ENCODE data around the gene KPTN.
"Not testable (repeated sequence)": the region's sequence is repeated elsewhere in the genome, so short reads cannot be mapped to it uniquely, and the experiment has no call there.

KPTN gene

DNA sequence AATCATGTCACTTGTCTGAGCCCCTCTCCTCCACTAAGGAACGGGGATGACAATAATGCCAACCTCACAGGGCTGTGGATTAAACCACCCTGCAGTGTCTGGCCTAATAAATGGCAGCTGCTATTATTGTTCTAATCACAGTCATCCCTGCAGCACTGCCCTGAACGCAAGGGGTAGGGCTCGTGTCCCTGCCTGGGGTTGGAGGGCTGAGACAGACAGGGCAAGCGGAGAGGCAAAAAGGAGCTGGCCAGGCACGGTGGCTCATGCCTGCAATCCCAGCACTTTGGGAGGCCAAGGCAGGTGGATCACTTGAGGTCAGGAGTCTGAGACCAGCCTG, 10.2 kb upstream of the KPTN start:
- intact Hi-C loops (cut with DNase I): no loop called here
- no peak for DNase-seq

GRCh38 chr19:47493378-47494210, 9.6 kb upstream of the KPTN start:
- intact Hi-C loops (cut with DNase I): no loop called here
- DNase-seq: no peak

DNA sequence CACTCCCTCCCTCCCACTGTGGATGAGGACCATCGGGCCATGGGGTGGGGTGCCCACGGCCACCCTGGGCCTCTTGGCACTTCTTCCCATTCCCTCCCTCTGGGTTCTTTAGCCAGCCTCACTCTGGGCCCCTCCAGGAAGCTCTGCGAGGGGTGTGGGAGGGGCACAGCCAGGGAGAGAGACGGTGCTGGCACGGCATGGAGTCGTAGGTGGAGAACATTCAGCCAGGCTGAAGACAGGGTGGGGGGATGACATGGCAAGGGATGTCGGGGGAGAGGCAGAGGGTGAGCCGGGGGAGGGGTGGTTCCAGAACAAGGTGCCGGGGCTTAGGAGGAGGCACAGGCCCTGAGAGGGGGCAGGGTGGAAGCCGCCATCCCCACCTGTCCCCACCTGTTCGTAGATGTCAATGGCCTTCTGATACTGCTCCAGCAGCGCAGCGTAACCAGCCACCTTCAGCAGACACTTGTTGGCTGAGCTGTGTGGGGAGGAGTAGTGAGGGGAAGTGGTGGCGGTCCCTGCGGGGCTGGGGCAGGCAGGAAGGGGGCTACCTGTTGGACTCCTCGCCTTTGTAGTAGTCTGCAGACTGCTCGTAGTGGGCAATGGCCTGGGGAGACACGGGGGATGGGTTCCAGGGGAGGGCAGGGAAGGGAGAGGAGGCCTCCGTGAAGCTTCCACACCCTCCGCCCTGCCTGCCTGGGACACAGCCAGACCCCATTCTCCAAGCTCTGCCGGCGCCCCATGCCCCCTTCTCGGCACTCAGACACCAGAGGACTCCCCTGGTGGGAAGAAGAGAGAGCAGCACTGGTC, 8.8 kb upstream of the KPTN start:
- peak in 31 of 42 donors; percentile 38 to 90 (median 64) for DNase-seq
- intact Hi-C loops (cut with DNase I): no loop called here

GRCh38 chr19:47492137-47492533, 8.1 kb upstream of the KPTN start:
- DNase-seq: no peak

DNA sequence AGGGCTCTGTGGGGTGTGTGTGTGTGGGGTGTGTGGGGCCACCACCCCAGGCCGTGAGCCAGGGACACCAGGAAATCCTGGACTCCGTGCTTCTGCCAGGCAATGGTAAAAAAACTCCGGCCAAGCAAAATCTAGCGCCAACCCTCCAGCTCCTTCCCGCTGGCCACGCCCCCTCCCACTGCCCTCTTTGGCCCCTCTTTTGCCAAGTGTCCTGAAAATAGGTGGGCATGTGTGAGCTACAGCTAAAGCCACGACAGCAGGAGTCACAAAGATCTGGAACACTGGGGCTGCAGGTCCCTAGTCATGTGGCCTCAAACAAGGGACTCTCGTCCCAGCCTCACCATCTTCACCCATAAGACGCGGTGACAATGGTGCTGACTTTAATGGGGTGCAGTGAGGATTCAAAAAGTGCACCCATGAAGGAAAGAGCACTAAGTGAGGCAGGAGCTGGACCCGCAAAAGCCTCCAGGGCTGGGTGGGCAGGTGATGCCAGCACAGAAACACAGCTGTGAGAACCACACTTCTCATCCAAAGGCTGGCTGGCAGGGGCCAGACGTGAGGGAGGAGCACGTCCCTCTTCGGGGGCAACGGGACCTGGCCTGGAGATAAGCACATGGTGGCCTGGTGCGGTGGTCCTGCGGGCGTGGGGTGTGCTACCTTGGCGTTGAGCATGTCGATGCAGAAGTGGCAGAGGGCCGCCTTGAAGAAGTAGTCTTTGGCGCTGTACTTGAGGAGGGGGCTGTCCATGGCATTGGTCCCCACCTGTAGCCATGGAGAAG, 7.5 kb upstream of the KPTN start:
- intact Hi-C loops (cut with DNase I): no loop called here
- no peak for DNase-seq

More at GRCh38 chr19:47492137-47492533, 8.1 kb upstream of the KPTN start:
- intact Hi-C loops (cut with DNase I): no loop called here

GRCh38 chr19:47490847-47491246, 6.8 kb upstream of the KPTN start:
- intact Hi-C loops (cut with DNase I): no loop called here
- DNase-seq: peak in 7 of 42 donors; percentile 26 to 61 (median 46)

- DNase-seq: no peak
- intact Hi-C loops (cut with DNase I): no loop called here
Measured at GRCh38 chr19:47490031-47490430, 6.0 kb upstream of the KPTN start.

DNA sequence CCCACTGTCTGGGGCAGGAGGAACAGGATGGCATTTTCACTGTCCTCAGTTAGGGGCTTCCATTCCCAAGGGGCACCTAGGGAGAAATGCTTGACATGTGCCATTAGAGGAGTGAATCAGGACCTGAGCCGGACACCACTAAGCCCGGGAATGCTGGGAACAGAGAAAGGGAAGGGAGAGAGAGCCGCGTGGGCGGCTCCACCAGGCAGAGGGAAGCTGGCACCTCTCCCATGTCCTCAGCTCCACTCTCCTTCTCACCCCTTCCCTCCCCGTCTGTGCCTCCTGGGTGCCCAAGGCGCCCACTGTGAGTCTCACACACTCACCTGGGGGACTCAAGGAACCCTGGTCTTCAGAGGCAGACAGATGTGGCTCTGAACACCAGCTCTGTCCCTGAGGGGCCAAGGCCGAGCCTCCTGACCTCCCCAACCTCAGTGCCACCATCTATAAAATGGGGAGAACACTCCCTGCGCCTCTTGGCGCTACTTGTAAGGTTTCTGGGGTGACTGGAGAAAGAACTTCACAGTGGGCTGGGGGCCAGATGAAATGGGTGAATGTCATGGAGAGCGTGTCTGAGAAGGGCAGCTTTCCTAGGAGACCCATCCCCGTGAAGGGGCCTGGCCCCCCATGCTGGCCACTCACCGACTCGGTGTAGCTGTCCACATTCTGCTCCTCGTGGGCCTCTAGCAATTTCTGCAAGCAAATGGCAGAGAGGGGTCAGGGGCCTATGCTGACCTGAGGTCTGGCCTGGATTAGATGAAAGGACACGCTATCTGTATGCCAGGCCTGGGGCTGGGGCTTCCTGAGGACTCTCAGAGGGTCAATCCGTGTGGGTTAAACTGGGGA, 5.3 kb upstream of the KPTN start:
- DNase-seq: no peak
- intact Hi-C loops (cut with DNase I): no loop called here

GRCh38 chr19:47487551-47488515, 3.8 kb upstream of the KPTN start:
- DNase-seq: no peak
- intact Hi-C loops (cut with DNase I): no loop called here

DNA sequence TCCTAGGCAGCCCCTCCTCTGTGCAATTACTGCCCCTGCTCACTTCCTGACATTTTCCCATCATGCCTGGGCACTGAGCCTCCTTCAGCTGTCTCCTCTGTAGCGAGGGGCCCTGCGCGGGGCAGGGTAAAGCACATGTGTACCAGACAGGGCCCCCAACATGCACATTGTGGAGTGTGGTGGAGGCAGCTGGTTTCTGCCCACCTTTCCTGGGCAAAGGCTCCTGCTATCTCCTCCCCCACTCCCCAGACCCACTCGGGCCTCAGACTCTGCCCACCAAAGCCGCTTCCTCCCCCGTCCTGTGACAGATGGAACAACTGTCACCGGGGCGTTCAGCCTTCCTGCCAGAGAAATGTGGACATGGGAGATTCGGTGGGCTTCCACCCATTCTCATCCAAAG, 2.9 kb upstream of the KPTN start:
- intact Hi-C loops (cut with DNase I): no loop called here
- DNase-seq: no peak

DNA sequence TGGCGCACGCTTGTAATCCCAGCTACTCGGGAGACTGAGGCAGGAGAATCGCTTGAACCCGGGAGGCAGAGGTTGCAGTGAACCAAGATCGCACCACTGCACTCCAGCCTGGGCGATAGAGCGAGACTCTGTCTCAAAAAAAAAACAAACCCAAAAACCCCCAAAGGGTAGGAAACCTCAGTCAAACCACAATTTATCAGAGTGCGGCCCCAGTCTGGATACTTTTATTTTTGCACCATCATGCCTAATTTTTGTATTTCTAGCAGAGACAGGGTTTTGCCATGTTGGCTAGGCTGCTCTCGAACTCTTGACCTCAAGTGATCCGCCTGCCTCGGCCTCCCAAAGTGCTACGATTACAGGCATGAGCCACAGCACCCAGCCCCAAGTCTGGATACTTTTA, 2.2 kb upstream of the KPTN start:
- DNase-seq; intact Hi-C loops (cut with DNase I): not testable (repeated sequence)

- intact Hi-C loops (cut with DNase I): no loop called here
- DNase-seq: no peak
Measured at GRCh38 chr19:47485210-47485609, 1.2 kb upstream of the KPTN start.

DNA sequence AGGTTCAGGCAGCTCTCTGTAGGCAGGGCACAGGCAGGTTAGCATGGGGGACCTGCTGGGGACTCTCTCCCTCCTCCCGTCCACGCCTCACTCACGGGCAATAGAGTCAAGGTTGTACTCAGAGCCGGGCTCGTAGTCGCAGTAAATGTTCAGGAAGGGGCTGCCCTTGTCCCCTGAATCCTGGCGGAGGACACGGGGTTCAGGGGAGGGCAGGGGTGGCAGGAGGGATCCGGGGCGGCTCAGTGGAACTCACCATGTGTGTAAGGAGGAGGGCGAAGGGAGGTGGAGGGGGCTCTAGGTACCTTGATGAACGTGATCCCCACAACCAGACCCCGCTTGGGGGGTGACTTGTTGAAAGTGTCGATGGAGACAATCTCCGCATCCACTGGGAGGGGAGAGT, 819 bp downstream of the KPTN start:
- intact Hi-C loops (cut with DNase I): no loop called here
- DNase-seq: no peak

DNA sequence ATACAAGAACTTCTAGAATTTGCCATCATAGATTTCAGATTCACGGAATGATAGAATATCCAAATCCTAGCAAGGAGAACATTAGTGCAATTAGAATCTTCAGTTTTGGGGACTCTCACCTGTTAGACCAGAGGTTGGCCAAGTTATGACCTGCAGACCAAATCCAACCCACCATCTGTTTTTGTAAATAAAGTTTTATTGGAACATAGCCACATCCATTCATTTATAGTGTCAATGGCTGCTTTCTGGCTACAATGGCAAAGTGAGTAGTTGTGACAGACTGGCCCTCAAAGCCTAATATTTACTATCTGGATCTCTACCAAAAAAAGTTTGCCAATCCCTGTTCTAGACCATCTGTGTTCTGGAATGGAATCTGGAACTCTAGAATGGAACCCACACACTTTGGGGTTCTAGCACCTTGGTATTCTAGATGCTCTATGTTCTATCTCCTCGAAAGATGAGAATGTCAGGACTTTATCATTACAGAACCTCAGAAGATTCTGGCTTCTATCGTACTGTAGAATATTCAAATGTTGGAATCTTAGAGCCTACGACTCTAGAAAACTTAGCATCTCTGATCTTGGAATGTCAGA, 2.5 kb downstream of the KPTN start:
- DNase-seq: no peak
- intact Hi-C loops (cut with DNase I): no loop called here

GRCh38 chr19:47480658-47481057, 3.4 kb downstream of the KPTN start:
- intact Hi-C loops (cut with DNase I): no loop called here
- no peak for DNase-seq

DNA sequence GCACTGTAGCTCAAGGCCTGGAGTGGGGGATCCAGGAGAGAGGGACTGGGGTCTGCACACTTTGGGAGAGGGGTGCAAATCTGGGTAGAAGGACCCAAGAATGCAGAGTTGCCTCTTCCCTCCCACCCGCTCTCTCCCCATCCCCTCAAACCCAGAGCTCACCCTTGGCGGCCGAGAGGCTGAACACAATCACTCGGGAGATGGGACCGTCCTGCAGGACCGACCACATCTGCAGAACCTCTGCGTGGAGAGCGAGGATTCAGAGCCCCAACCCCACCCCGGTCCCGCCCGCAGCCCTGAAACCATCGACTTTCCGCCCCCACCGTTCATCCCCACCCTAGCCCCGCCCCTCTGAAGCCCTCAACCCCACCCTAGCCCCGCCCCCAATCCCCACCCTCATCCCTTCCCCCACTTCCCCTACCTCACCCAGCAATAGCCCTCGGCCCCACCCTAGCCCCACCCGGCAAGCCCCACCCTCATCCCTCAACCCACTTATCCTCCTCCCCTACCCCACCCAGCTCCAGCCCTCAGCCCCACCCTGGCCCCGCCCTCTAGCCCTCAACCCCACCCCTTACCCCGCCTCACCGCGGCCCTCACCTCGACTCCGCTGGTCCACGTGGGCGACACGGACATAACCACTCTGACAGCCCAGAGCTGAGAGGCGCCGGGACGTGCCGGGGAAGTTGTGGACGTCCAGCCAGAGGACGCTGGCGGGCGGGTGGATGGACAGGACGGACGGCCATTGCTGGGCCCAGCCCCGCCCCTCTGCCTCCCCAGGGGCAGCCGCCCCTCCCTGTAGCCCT, 4.1 kb downstream of the KPTN start:
- intact Hi-C loops (cut with DNase I): no loop called here
- DNase-seq: no peak

Measured in head of caudate nucleus (tissue), 42 donors.